Measurements from ENCODE around the gene CRHR1.

- no peak for TF ChIP-seq CTCF (IDR thresholded peaks at IDR 0.05)
- TF ChIP-seq POLR2A (IDR thresholded peaks at IDR 0.05), result no peak
- TF ChIP-seq EP300 (IDR thresholded peaks at IDR 0.05), result no peak
- TF ChIP-seq POLR2AphosphoS5 (IDR thresholded peaks at IDR 0.05), result no peak
Observed at GRCh38 chr17:45849536-45849990, 65.4 kb downstream of the CRHR1 start.

All from upper lobe of left lung (tissue), 4 donors.